HepG2 (cell line): ENCODE measurements around the gene DOCK10. TPM values are rescaled to one million over a fixed set of nuclear protein-coding genes. Genes with fewer than 3 reads are reported as not detected.

Experiments
- ATAC-seq: fragments of 200-7000 bp; cut with Tn5 transposase; 3 replicates; pipeline ENCODE4 v1.9.1; 2020; ENCODE audit warnings: mild to moderate bottlenecking, moderate library complexity
- BruUV-seq: library from RNA; stranded (reverse); fragments of 400-500 nt; replicated peaks from 2 replicates; lab custom pipeline; 2021; lab: Mats Ljungman, UMichigan
- CTCF ChIA-PET: fragments of 300-600 bp; formaldehyde crosslinking; extraction: SDS; loops from one replicate; lab custom pipeline; 2021; ENCODE audit warnings: low total read pairs, inconsistent platforms, low intra/inter-chr PET ratio; lab: Yijun Ruan, JAX
- POLR2A ChIA-PET: fragments of 350-600 bp; sonication (Branson Sonifier 250); formaldehyde crosslinking; loops from one replicate; lab custom pipeline; 2020; ENCODE audit warnings: antibody characterized with exemption, inconsistent platforms; lab: Yijun Ruan, JAX
- DNase-seq: peaks from one replicate; pipeline ENCODE4 v3.0.0-alpha.2; 2015; ENCODE audit warnings: low spot score
- FAIRE-seq: peaks from 3 replicates; lab custom pipeline; 2011; peaks lifted over from hg19 to GRCh38; lab: Jason Lieb, UNC
- H2AFZ ChIP-seq: one replicate; pipeline ENCODE4 v1.6.1; 2011; ENCODE audit warnings: low read length, inconsistent platforms
- H3K27ac ChIP-seq: fragments of 300-600 bp; 3 replicates; pipeline ENCODE4 v1.8.0; 2011; ENCODE audit warnings: mixed run types, mild to moderate bottlenecking, mixed read lengths, low read length, inconsistent platforms; ENCODE audit not compliant: insufficient read depth; ENCODE audit errors: extremely low read length
- H3K27me3 ChIP-seq, 2 experiments: fragments of 200-600 bp in 1 of 2; 2 replicates in 1 of 2; 3 replicates in 1 of 2; pipeline versions ENCODE4 v1.6.0 to v1.8.0; 2011; ENCODE audit warnings: low read length in 2 of 2, mild to moderate bottlenecking in 2 of 2, moderate library complexity in 2 of 2, inconsistent platforms in 1 of 2; ENCODE audit not compliant: insufficient read depth in 2 of 2, control insufficient read depth in 1 of 2
- H3K36me3 ChIP-seq, 2 experiments: fragments of 200-600 bp in 1 of 2; replicated peaks in 1 of 2; 2 replicates in 1 of 2; 3 replicates in 1 of 2; pipeline versions ENCODE4 v1.5.1 to v1.8.0; 2011; ENCODE audit warnings: low read length in 2 of 2, inconsistent platforms in 1 of 2; ENCODE audit not compliant: insufficient read depth in 2 of 2, control insufficient read depth in 1 of 2
- H3K4me1 ChIP-seq: 2 replicates; pipeline ENCODE4 v1.5.1; 2012; ENCODE audit warnings: low read length, inconsistent platforms; ENCODE audit not compliant: insufficient read depth
- H3K4me2 ChIP-seq: 2 replicates; pipeline ENCODE4 v1.6.0; 2011; ENCODE audit warnings: low read depth, low read length, inconsistent platforms
- H3K4me3 ChIP-seq, 3 experiments: fragments of 200-600 bp in 1 of 3; sonication (generic), shearing (Covaris generic) in 1 of 3; replicated peaks in 1 of 3; 2 replicates each; pipeline ENCODE4 v1.5.1; 2011 to 2016; ENCODE audit warnings: low read length in 3 of 3, inconsistent platforms in 2 of 3, low read depth in 2 of 3, mild to moderate bottlenecking in 2 of 3, control low read depth in 1 of 3, mixed read lengths in 1 of 3; ENCODE audit not compliant: insufficient read depth in 1 of 3
- H3K79me2 ChIP-seq: one replicate; pipeline ENCODE4 v1.6.1; 2011; ENCODE audit warnings: low read length, inconsistent platforms; ENCODE audit not compliant: insufficient read depth
- H3K9ac ChIP-seq: 2 replicates; pipeline ENCODE4 v1.6.0; 2011; ENCODE audit warnings: mild to moderate bottlenecking, low read depth, low read length, inconsistent platforms; ENCODE audit not compliant: insufficient read depth
- H3K9me3 ChIP-seq: 2 replicates; pipeline ENCODE4 v1.5.1; 2012; ENCODE audit warnings: mild to moderate bottlenecking, low read length
- H4K20me1 ChIP-seq: 2 replicates; pipeline ENCODE4 v1.6.0; 2011; ENCODE audit warnings: inconsistent platforms, mild to moderate bottlenecking, low read length, moderate library complexity; ENCODE audit not compliant: insufficient read depth
- AGO1 ChIP-seq: fragments of 200-400 bp; formaldehyde crosslinking; IDR thresholded peaks from 2 replicates; pipeline ENCODE4 v1.6.1; 2017; ENCODE audit warnings: mild to moderate bottlenecking, low read depth, low read length, moderate library complexity; ENCODE audit not compliant: poor library complexity, severe bottlenecking
- KDM3A ChIP-seq: IDR thresholded peaks from 2 replicates; pipeline ENCODE4 v1.6.1; 2018; ENCODE audit warnings: low read depth, missing compliant biosample characterization
- MED13 ChIP-seq: sonication (generic); formaldehyde crosslinking; IDR thresholded peaks from 2 replicates; pipeline ENCODE4 v1.5.0; 2020; ENCODE audit warnings: missing genetic modification reagents
- PAWR ChIP-seq: sonication (generic); formaldehyde crosslinking; IDR thresholded peaks from 2 replicates; pipeline ENCODE4 v1.4.0; 2020; ENCODE audit warnings: missing genetic modification reagents, mild to moderate bottlenecking, borderline replicate concordance
- RNF2 ChIP-seq: fragments of 450-650 bp; conservative IDR thresholded peaks from 2 replicates; pipeline ENCODE4 v1.6.1; 2016; ENCODE audit warnings: low read depth
- SKI ChIP-seq: fragments of 450-650 bp; IDR thresholded peaks from one replicate; pipeline ENCODE4 v1.6.1; 2018; ENCODE audit warnings: mild to moderate bottlenecking; ENCODE audit not compliant: partially characterized antibody
- ZNF333 ChIP-seq: sonication (generic); formaldehyde crosslinking; IDR thresholded peaks from 2 replicates; pipeline ENCODE4 v1.4.0; 2020; ENCODE audit warnings: mild to moderate bottlenecking, missing genetic modification reagents, borderline replicate concordance
- WGBS: methylation state at CpG from one replicate; pipeline ENCODE4 v1.1.6; 2017; ENCODE audit warnings: low lambda C conversion rate; 5-methylcytosine and 5-hydroxymethylcytosine counted together
- in situ Hi-C: cut with HindIII; loops from 2 replicates; pipeline ENCODE4 v1.10.0; 2017; ENCODE audit warnings: low pct_unique_long_range_greater_than_20kb; ENCODE audit not compliant: extremely low pct_ligation_motif_present
- intact Hi-C: fragments of 100-400 bp; cut with micrococcal nuclease; formaldehyde crosslinking; loops from one replicate; pipeline ENCODE4 v1.10.0; 2022; ENCODE audit not compliant: unreplicated experiment
- polyA plus RNA-seq, 8 experiments: library from polyadenylated mRNA; depleted of rRNA in 3 of 8; stranded (reverse) in 7 of 8; unstranded in 1 of 8; fragments of >200 nt; fragmentation: Illumina TruSeq in 4 of 8; extraction: Trizol in 4 of 8; gene quantifications; 2 replicates each; pipeline versions ENCODE4 v1.2.1 to v1.2.3, GENCODE V29; 2011 to 2016; ENCODE audit warnings: low read depth in 4 of 8, missing spikeins in 1 of 8, mixed read lengths in 1 of 8; ENCODE audit not compliant: insufficient read depth in 1 of 8
- total RNA-seq, 5 experiments: library from RNA; depleted of rRNA; stranded (reverse); fragments of >200 nt; fragmentation: Illumina TruSeq; extraction: Trizol; gene quantifications; 2 replicates each; pipeline ENCODE4 v1.2.3, GENCODE V29; 2016; ENCODE audit warnings: low read depth in 1 of 5
- TF ChIP-seq, protein P1 (sequence below): sonication (generic); formaldehyde crosslinking; conservative IDR thresholded peaks from 2 replicates; pipeline ENCODE4 v1.5.0; 2020; ENCODE audit warnings: missing genetic modification reagents
- TF ChIP-seq, protein P2 (sequence below): sonication (generic); formaldehyde crosslinking; IDR thresholded peaks from 2 replicates; pipeline ENCODE4 v1.4.0; 2020; ENCODE audit warnings: mild to moderate bottlenecking, low read depth, missing genetic modification reagents
- TF ChIP-seq, protein P3 (sequence below): sonication (generic); formaldehyde crosslinking; conservative IDR thresholded peaks from 2 replicates; pipeline ENCODE4 v1.4.0; 2020; ENCODE audit warnings: missing genetic modification reagents

The DOCK10 gene
- total and polyA plus RNA-seq, 2 of the 13 experiments (the other 11 are each of a cell fraction or from before 2014, with no cell fraction given) = not detected

DNA sequence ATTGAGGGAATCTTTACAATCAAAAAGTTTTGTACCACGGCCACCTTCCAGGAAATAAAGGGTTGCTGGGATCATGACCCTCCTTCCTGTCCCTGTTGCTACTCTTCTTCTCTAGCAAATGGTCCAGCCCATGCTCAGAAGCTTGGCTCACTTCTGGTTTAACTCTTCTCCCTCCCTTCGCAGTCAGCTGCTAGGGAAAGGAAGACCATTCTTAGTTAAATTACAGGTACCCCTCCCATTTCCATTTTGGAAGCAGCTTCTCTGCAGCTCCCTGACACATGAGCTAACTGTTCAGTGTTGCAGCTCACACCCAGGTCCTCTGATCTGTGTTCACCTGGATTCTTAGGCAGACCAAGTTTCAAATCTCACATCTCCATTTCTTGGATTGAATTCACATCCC, 100.3 kb downstream of the DOCK10 start:
- no peaks in the 10 kb centered on the region for H3K79me2 ChIP-seq
- H3K4me3 ChIP-seq = no peak overlapping the region
- WGBS = 8% methylated on average over 2 of the region's 2 CpGs

More for the DNA sequence above, 100.3 kb downstream of the DOCK10 start:
- Histone ChIP-seq H3K27ac (no peak overlapping the region), H3K4me2 (no peak overlapping the region), H2AFZ (no peak overlapping the region), H3K27me3 (0 out of 5 replicates have a peak, but pooled peaks cover 0 to 4% of the 10 kb centered on the region in 2 experiments), H4K20me1 (no peaks in the 10 kb centered on the region), H3K4me1 (no peaks in the 10 kb centered on the region), H3K9me3 (no peaks in the 10 kb centered on the region), H3K9ac (no peak overlapping the region), H3K36me3 (no peaks in the 10 kb centered on the region)
- TF ChIP-seq RNF2 (no peak), KDM3A (CRISPR knock-in tag) (no peak), MED13 (CRISPR knock-in tag) (no peak), AGO1 (no peak), SKI (no peak), PAWR (CRISPR knock-in tag) (no peak), ZNF333 (CRISPR knock-in tag) (no peak)
- TF ChIP-seq, protein P1, sequence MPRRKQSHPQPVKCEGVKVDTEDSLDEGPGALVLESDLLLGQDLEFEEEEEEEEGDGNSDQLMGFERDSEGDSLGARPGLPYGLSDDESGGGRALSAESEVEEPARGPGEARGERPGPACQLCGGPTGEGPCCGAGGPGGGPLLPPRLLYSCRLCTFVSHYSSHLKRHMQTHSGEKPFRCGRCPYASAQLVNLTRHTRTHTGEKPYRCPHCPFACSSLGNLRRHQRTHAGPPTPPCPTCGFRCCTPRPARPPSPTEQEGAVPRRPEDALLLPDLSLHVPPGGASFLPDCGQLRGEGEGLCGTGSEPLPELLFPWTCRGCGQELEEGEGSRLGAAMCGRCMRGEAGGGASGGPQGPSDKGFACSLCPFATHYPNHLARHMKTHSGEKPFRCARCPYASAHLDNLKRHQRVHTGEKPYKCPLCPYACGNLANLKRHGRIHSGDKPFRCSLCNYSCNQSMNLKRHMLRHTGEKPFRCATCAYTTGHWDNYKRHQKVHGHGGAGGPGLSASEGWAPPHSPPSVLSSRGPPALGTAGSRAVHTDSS (CRISPR knock-in tag) = no peak
- TF ChIP-seq, protein P2, sequence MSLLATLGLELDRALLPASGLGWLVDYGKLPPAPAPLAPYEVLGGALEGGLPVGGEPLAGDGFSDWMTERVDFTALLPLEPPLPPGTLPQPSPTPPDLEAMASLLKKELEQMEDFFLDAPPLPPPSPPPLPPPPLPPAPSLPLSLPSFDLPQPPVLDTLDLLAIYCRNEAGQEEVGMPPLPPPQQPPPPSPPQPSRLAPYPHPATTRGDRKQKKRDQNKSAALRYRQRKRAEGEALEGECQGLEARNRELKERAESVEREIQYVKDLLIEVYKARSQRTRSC (CRISPR knock-in tag) = no peak
- TF ChIP-seq, protein P3, sequence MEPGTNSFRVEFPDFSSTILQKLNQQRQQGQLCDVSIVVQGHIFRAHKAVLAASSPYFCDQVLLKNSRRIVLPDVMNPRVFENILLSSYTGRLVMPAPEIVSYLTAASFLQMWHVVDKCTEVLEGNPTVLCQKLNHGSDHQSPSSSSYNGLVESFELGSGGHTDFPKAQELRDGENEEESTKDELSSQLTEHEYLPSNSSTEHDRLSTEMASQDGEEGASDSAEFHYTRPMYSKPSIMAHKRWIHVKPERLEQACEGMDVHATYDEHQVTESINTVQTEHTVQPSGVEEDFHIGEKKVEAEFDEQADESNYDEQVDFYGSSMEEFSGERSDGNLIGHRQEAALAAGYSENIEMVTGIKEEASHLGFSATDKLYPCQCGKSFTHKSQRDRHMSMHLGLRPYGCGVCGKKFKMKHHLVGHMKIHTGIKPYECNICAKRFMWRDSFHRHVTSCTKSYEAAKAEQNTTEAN (CRISPR knock-in tag) = no peak
- intact Hi-C loops (no loop called here), in situ Hi-C loops (no loop called here)
- no TSS peak for BruUV-seq
- ChIA-PET POLR2A (no interaction called here), CTCF (no interaction called here)
- FAIRE-seq (no peak), ATAC-seq (no peak), DNase-seq (no peak)
